Smooth muscle cell (in vitro differentiated cells): Measurements from ENCODE around the gene NUDT12. TPM values are rescaled to one million over a fixed set of nuclear protein-coding genes. Genes with fewer than 3 reads are reported as not detected.

Experiments
- DNase-seq: peaks from one replicate; lab custom pipeline; 2025; ENCODE audit not compliant: unreplicated experiment; lab: John Stamatoyannopoulos, UW
- H2AFZ ChIP-seq: fragments of 200-600 bp; sonication (generic); 2 replicates; pipeline ENCODE4 v1.6.0; 2016; ENCODE audit warnings: antibody characterized with exemption, low read depth, mild to moderate bottlenecking
- H3F3A ChIP-seq: fragments of 200-600 bp; sonication (generic); 2 replicates; pipeline ENCODE4 v1.6.0; 2017; ENCODE audit warnings: antibody characterized with exemption, low read depth
- H3K27ac ChIP-seq: fragments of 200-600 bp; sonication (generic); 2 replicates; pipeline ENCODE4 v1.5.1; 2016; ENCODE audit warnings: low read depth, mild to moderate bottlenecking
- H3K27me3 ChIP-seq: fragments of 200-600 bp; sonication (generic); 2 replicates; pipeline ENCODE4 v1.6.1; 2016; ENCODE audit warnings: low read depth, mild to moderate bottlenecking
- H3K36me3 ChIP-seq: fragments of 200-600 bp; sonication (generic); 2 replicates; pipeline ENCODE4 v1.5.1; 2016; ENCODE audit warnings: low read depth
- H3K4me1 ChIP-seq: fragments of 200-600 bp; sonication (generic); 2 replicates; pipeline ENCODE4 v1.5.1; 2016; ENCODE audit warnings: low read depth
- H3K4me2 ChIP-seq: fragments of 200-600 bp; sonication (generic); 2 replicates; pipeline ENCODE4 v1.6.0; 2016; ENCODE audit warnings: mild to moderate bottlenecking
- H3K4me3 ChIP-seq: fragments of 200-600 bp; sonication (generic); 2 replicates; pipeline ENCODE4 v1.5.1; 2016; ENCODE audit warnings: mild to moderate bottlenecking
- H3K79me2 ChIP-seq: fragments of 200-600 bp; sonication (generic); 2 replicates; pipeline ENCODE4 v1.6.0; 2016; ENCODE audit warnings: low read depth, mild to moderate bottlenecking
- H3K9ac ChIP-seq: fragments of 200-600 bp; sonication (generic); 2 replicates; pipeline ENCODE4 v1.6.0; 2016; ENCODE audit warnings: low read depth
- H3K9me3 ChIP-seq: fragments of 200-600 bp; sonication (generic); replicated peaks from 2 replicates; pipeline ENCODE4 v1.5.1; 2016; ENCODE audit warnings: low read depth
- H4K20me1 ChIP-seq: fragments of 200-600 bp; sonication (generic); 2 replicates; pipeline ENCODE4 v1.6.0; 2016; ENCODE audit warnings: low read depth
- CTCF ChIP-seq: fragments of 200-600 bp; sonication (generic); IDR thresholded peaks from 2 replicates; pipeline ENCODE4 v1.5.1; 2017; ENCODE audit warnings: borderline replicate concordance, mild to moderate bottlenecking, antibody characterized with exemption; ENCODE audit not compliant: insufficient read depth, poor library complexity, severe bottlenecking
- WGBS: methylation state at CpG from one replicate; pipeline ENCODE4 v1.1.7; 2016; ENCODE audit warnings: low lambda C conversion rate; 5-methylcytosine and 5-hydroxymethylcytosine counted together
- polyA plus RNA-seq: library from polyadenylated mRNA; unstranded; fragments of >200 nt; fragmentation: Nextera tagmentation; extraction: Ambion mirVana; gene quantifications from 2 replicates; pipeline ENCODE4 v1.2.1, GENCODE V29; 2016
- total RNA-seq: library from RNA; depleted of rRNA; stranded (reverse); fragments of >200 nt; gene quantifications from 2 replicates; pipeline ENCODE4 v1.2.3, GENCODE V29; 2014

The NUDT12 gene
- total and polyA plus RNA-seq, 2 experiments from 2014 or later: 6.5 to 14.9 TPM

GRCh38 chr5:103589776-103590175 is 27.2 kb upstream of the NUDT12 start:
- no peak overlapping the region for H2AFZ ChIP-seq
- whole genome bisulfite sequencing: 89% methylated on average over 3 of the region's 3 CpGs
- TF ChIP-seq CTCF: no peak
- no peaks in the 10 kb centered on the region for H4K20me1 ChIP-seq
- no peaks in the 10 kb centered on the region for H3K79me2 ChIP-seq
- no peak overlapping the region for H3K27ac ChIP-seq
- no peak overlapping the region for H3K9ac ChIP-seq
- H3K4me2 ChIP-seq: no peak overlapping the region
- H3K27me3 ChIP-seq: no peaks in the 10 kb centered on the region
- H3K4me1 ChIP-seq: no peaks in the 10 kb centered on the region
- no peak for DNase-seq
- H3K9me3 ChIP-seq: no peaks in the 10 kb centered on the region
- H3F3A ChIP-seq: no peaks in the 10 kb centered on the region
- no peak overlapping the region for H3K4me3 ChIP-seq
- no peaks in the 10 kb centered on the region for H3K36me3 ChIP-seq

GRCh38 chr5:103589357-103589756 is 26.8 kb upstream of the NUDT12 start:
- Histone ChIP-seq H3K36me3 (no peaks in the 10 kb centered on the region), H3K79me2 (no peaks in the 10 kb centered on the region), H3K4me3 (no peak overlapping the region), H3K9me3 (no peaks in the 10 kb centered on the region), H2AFZ (no peak overlapping the region), H3K4me1 (no peaks in the 10 kb centered on the region), H3K27me3 (no peaks in the 10 kb centered on the region), H4K20me1 (no peaks in the 10 kb centered on the region), H3K9ac (no peak overlapping the region), H3K4me2 (no peak overlapping the region), H3F3A (no peaks in the 10 kb centered on the region), H3K27ac (no peak overlapping the region)
- DNase-seq: no peak
- TF ChIP-seq CTCF: no peak
- WGBS: 55% methylated on average over 3 of the region's 3 CpGs

GRCh38 chr5:103587185-103587748 is 24.7 kb upstream of the NUDT12 start:
- WGBS: 47% methylated on average over 2 of the region's 2 CpGs
- no peak for DNase-seq
- H3F3A ChIP-seq: no peaks in the 10 kb centered on the region

More at GRCh38 chr5:103587185-103587748, 24.7 kb upstream of the NUDT12 start:
- Histone ChIP-seq H3K27ac (no peak overlapping the region), H2AFZ (no peak overlapping the region), H3K4me3 (no peak overlapping the region), H3K9me3 (no peaks in the 10 kb centered on the region), H4K20me1 (no peaks in the 10 kb centered on the region), H3K4me1 (no peaks in the 10 kb centered on the region), H3K27me3 (no peaks in the 10 kb centered on the region), H3K79me2 (no peaks in the 10 kb centered on the region), H3K9ac (no peak overlapping the region), H3K4me2 (no peak overlapping the region), H3K36me3 (no peaks in the 10 kb centered on the region)
- TF ChIP-seq CTCF: peak; percentile 57
